Measurements from ENCODE around the gene NAP1L3.

NAP1L3 gene

GRCh38 chrX:93673056-93673868 is at the start of gene NAP1L3:
TSS of gene NAP1L3 (minus strand) at chrX:93673578. CDS start at chrX:93673304, 274 bp downstream.
- DNase-seq, result peak; percentile 84

GRCh38 chrX:93711076-93711475 is 37.7 kb upstream of the NAP1L3 start:
- DNase-seq, result no peak

- DNase-seq, result no peak
These were observed 30.3 kb upstream of the NAP1L3 start for GRCh38 chrX:93703701-93704100.

- DNase-seq, result no peak
These were observed 22.6 kb upstream of the NAP1L3 start for GRCh38 chrX:93695981-93696380.

- DNase-seq, result peak; percentile 49
These were observed 492 bp upstream of the NAP1L3 start, which contains the start of gene FAM133A for GRCh38 chrX:93673869-93674271. TSS of gene FAM133A (plus strand) at chrX:93674206. CDS start at chrX:93709420, 35,214 bp downstream.

- DNase-seq, result no peak
These were observed 12.8 kb downstream of the NAP1L3 start for GRCh38 chrX:93660575-93660974.

- no peak for DNase-seq
These were observed 24.0 kb downstream of the NAP1L3 start for GRCh38 chrX:93649381-93649780.

GRCh38 chrX:93637591-93637990 is 35.8 kb downstream of the NAP1L3 start:
- DNase-seq, result no peak
